ENCODE data around the gene PLEKHG4B. TPM values are rescaled to one million over a fixed set of nuclear protein-coding genes. Genes with fewer than 3 reads are reported as not detected.

Gene PLEKHG4B
- total and polyA plus RNA-seq, 8 donors = 0.21 to 0.75 (median 0.38) TPM

DNA sequence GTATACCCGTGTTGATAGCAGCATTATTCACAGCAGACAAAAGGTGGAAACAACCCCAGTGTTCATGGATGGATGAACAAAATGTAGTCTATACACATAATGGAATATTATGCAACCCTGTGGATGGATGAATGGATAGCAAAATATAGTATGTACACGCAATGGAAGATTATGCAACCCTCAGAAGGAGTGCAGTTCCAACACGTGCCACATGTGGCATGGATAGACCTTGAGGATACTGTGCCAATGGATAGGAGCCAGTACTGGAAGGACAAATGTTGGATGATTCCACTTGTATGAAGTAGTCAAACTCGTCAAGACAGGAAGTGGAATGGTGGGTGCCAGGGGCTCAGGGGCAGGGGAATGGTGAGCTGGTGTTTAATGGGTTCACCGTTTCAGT is 44.9 kb downstream of the PLEKHG4B start:
- Histone ChIP-seq H3K27me3 (no peaks in the 10 kb centered on the region), H3K9me3 (no peaks in the 10 kb centered on the region), H3K27ac (no peak overlapping the region), H3K4me3 (no peak overlapping the region), H3K4me1 (no peaks in the 10 kb centered on the region), H3K36me3 (no peaks in the 10 kb centered on the region)
- ATAC-seq (no peak), FAIRE-seq (no peak), DNase-seq (no peak)
- 50 to 54% methylated on average over 5 of the region's 5 CpGs for WGBS, 2 donors
- intact Hi-C loops (cut with DNase I) = no loop called here
- TF ChIP-seq, protein P1, sequence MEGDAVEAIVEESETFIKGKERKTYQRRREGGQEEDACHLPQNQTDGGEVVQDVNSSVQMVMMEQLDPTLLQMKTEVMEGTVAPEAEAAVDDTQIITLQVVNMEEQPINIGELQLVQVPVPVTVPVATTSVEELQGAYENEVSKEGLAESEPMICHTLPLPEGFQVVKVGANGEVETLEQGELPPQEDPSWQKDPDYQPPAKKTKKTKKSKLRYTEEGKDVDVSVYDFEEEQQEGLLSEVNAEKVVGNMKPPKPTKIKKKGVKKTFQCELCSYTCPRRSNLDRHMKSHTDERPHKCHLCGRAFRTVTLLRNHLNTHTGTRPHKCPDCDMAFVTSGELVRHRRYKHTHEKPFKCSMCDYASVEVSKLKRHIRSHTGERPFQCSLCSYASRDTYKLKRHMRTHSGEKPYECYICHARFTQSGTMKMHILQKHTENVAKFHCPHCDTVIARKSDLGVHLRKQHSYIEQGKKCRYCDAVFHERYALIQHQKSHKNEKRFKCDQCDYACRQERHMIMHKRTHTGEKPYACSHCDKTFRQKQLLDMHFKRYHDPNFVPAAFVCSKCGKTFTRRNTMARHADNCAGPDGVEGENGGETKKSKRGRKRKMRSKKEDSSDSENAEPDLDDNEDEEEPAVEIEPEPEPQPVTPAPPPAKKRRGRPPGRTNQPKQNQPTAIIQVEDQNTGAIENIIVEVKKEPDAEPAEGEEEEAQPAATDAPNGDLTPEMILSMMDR (IDR thresholded peaks at IDR 0.05) = no peak

DNA sequence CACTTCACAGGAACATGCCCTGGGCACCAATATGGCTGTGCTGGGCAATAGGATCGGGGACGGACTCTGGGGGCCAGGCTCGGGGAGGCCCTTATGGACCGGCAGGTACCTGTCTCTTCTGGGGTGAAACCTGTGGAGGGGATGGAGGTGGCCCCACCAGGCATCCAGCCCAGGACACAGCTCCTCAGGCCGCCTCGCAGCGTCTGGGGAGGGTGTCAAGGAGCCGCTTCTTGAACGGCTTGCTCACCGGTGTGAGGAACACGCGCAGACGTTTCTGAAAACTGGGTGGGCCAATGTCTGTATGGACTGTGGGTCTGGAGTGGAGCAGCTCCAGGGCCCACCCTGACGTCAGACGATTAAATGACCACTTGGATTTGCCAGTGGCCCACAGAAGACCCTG is 45.8 kb downstream of the PLEKHG4B start:
- intact Hi-C loops (cut with DNase I) = no loop called here
- TF ChIP-seq, protein P1 (IDR thresholded peaks at IDR 0.05) = no peak
- DNase-seq (no peak), FAIRE-seq (no peak), ATAC-seq (no peak)
- Histone ChIP-seq H3K27me3 (no peaks in the 10 kb centered on the region), H3K9me3 (no peaks in the 10 kb centered on the region), H3K27ac (no peak overlapping the region), H3K4me1 (no peaks in the 10 kb centered on the region), H3K36me3 (no peaks in the 10 kb centered on the region), H3K4me3 (no peak overlapping the region)
- WGBS, 2 donors = 82 to 91% methylated on average over 15 of the region's 15 CpGs

DNA sequence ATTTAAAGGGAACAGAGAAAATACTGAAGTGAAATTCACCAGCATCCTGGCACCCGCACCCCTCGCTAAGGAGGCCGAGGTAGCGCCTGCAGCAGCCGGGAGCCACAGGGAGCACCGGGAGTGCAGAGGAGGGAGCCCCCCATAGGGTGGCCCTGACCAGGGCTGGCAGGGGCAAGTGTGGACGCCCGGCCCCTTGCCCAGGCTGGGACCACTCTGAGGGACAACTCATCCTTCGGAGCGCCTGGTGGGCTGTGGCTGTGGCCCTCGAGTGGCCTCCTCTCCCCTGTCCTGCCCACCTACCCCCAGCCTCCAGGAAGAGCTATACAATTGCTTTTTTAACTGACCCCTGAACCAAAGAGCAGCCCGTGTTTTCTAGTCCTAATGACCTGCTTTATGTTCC is 47.0 kb downstream of the PLEKHG4B start:
- Histone ChIP-seq H3K27me3 (no peaks in the 10 kb centered on the region), H3K36me3 (no peaks in the 10 kb centered on the region), H3K4me3 (no peak overlapping the region), H3K4me1 (no peaks in the 10 kb centered on the region), H3K27ac (no peak overlapping the region), H3K9me3 (no peaks in the 10 kb centered on the region)
- TF ChIP-seq, protein P1 (IDR thresholded peaks at IDR 0.05) = no peak
- DNase-seq (no peak), FAIRE-seq (no peak), ATAC-seq (no peak)
- intact Hi-C loops (cut with DNase I) = no loop called here
- WGBS, 2 donors = 70 to 82% methylated on average over 10 to 12 of the region's 12 CpGs

DNA sequence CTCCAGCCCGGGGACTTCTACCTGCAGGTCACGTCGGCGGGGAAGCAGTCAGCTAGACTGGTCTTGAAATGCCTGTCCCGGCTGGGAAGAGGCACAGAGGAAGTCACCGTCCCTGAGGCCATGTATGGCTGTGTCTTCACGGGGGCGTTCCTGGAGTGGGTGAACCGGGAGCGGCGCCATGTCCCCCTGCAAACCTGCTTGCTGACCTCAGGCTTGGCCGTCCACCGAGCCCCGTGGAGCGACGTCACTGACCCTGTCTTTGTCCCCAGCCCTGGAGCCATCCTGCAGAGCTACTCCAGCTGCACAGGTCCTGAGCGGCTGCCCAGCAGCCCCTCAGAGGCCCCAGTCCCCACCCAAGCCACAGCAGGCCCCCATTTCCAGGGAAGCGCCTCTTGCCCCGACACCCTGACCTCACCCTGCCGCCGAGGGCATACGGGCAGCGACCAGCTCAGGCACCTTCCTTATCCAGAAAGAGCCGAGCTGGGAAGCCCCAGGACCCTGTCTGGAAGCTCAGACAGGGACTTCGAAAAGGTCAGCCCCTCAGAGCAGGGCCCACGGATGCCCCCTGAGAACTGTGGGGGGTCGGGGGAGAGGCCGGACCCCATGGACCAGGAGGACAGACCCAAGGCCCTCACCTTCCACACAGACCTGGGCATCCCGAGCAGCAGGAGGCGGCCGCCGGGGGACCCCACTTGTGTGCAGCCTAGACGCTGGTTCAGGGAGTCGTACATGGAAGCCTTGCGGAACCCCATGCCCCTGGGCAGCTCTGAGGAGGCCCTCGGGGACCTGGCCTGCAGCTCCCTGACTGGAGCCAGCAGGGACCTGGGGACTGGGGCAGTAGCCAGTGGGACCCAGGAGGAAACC is 47.8 kb downstream of the PLEKHG4B start:
- H3K4me1 ChIP-seq = no peaks in the 10 kb centered on the region
- TF ChIP-seq, protein P1 (IDR thresholded peaks at IDR 0.05) = no peak
- no peak overlapping the region for H3K27ac ChIP-seq
- intact Hi-C loops (cut with DNase I) = no loop called here
- DNase-seq (no peak), FAIRE-seq (no peak), ATAC-seq (no peak)
- no peaks in the 10 kb centered on the region for H3K27me3 ChIP-seq
- H3K4me3 ChIP-seq = no peak overlapping the region
- WGBS, 2 donors = 75 to 87% methylated on average over 34 to 36 of the region's 36 CpGs
- no peaks in the 10 kb centered on the region for H3K9me3 ChIP-seq
- no peaks in the 10 kb centered on the region for H3K36me3 ChIP-seq

DNA sequence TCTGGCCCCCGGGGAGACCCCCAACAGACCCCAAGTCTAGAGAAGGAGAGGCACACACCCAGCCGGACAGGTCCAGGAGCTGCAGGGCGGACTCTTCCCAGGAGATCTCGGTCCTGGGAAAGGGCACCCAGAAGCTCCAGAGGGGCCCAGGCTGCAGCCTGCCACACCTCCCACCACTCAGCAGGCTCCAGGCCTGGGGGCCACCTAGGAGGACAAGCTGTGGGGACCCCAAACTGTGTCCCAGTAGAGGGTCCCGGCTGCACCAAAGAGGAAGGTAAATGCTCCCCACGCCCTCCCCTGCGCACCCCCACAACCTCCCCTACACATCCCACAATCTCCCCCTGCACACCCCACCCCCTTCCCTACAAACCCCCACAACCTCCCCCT is 48.5 kb downstream of the PLEKHG4B start:
- no peak for ATAC-seq
- H3K9me3 ChIP-seq = no peaks in the 10 kb centered on the region
- no peak for FAIRE-seq
- intact Hi-C loops (cut with DNase I) = no loop called here
- WGBS, 2 donors = 78 to 81% methylated on average over 7 of the region's 7 CpGs
- no peak overlapping the region for H3K4me3 ChIP-seq
- TF ChIP-seq, protein P1 (IDR thresholded peaks at IDR 0.05) = no peak
- no peaks in the 10 kb centered on the region for H3K27me3 ChIP-seq
- no peaks in the 10 kb centered on the region for H3K36me3 ChIP-seq
- no peak for DNase-seq
- no peak overlapping the region for H3K27ac ChIP-seq
- H3K4me1 ChIP-seq = no peaks in the 10 kb centered on the region
